HepG2 (cell line): ENCODE results near the gene COG8. TPM values are rescaled to one million over a fixed set of nuclear protein-coding genes. Genes with fewer than 3 reads are reported as not detected.

Experiments used
- ATAC-seq: fragments of 200-7000 bp; cut with Tn5 transposase; 3 replicates; pipeline ENCODE4 v1.9.1; 2020; ENCODE audit warnings: mild to moderate bottlenecking, moderate library complexity
- BruUV-seq: library from RNA; stranded (reverse); fragments of 400-500 nt; replicated peaks from 2 replicates; lab custom pipeline; 2021; lab: Mats Ljungman, UMichigan
- CTCF ChIA-PET: fragments of 300-600 bp; formaldehyde crosslinking; extraction: SDS; loops from one replicate; lab custom pipeline; 2021; ENCODE audit warnings: low total read pairs, inconsistent platforms, low intra/inter-chr PET ratio; lab: Yijun Ruan, JAX
- POLR2A ChIA-PET: fragments of 350-600 bp; sonication (Branson Sonifier 250); formaldehyde crosslinking; loops from one replicate; lab custom pipeline; 2020; ENCODE audit warnings: antibody characterized with exemption, inconsistent platforms; lab: Yijun Ruan, JAX
- DNase-seq: peaks from one replicate; pipeline ENCODE4 v3.0.0-alpha.2; 2015; ENCODE audit warnings: low spot score
- FAIRE-seq: peaks from 3 replicates; lab custom pipeline; 2011; peaks lifted over from hg19 to GRCh38; lab: Jason Lieb, UNC
- H2AFZ ChIP-seq: one replicate; pipeline ENCODE4 v1.6.1; 2011; ENCODE audit warnings: low read length, inconsistent platforms
- H3K27ac ChIP-seq: fragments of 300-600 bp; 3 replicates; pipeline ENCODE4 v1.8.0; 2011; ENCODE audit warnings: mixed run types, mild to moderate bottlenecking, mixed read lengths, low read length, inconsistent platforms; ENCODE audit not compliant: insufficient read depth; ENCODE audit errors: extremely low read length
- H3K27me3 ChIP-seq, 2 experiments: fragments of 200-600 bp in 1 of 2; 2 replicates in 1 of 2; 3 replicates in 1 of 2; pipeline versions ENCODE4 v1.6.0 to v1.8.0; 2011; ENCODE audit warnings: low read length in 2 of 2, mild to moderate bottlenecking in 2 of 2, moderate library complexity in 2 of 2, inconsistent platforms in 1 of 2; ENCODE audit not compliant: insufficient read depth in 2 of 2, control insufficient read depth in 1 of 2
- H3K36me3 ChIP-seq, 2 experiments: fragments of 200-600 bp in 1 of 2; replicated peaks in 1 of 2; 2 replicates in 1 of 2; 3 replicates in 1 of 2; pipeline versions ENCODE4 v1.5.1 to v1.8.0; 2011; ENCODE audit warnings: low read length in 2 of 2, inconsistent platforms in 1 of 2; ENCODE audit not compliant: insufficient read depth in 2 of 2, control insufficient read depth in 1 of 2
- H3K4me1 ChIP-seq: 2 replicates; pipeline ENCODE4 v1.5.1; 2012; ENCODE audit warnings: low read length, inconsistent platforms; ENCODE audit not compliant: insufficient read depth
- H3K4me2 ChIP-seq: 2 replicates; pipeline ENCODE4 v1.6.0; 2011; ENCODE audit warnings: low read depth, low read length, inconsistent platforms
- H3K4me3 ChIP-seq, 3 experiments: fragments of 200-600 bp in 1 of 3; sonication (generic), shearing (Covaris generic) in 1 of 3; replicated peaks in 1 of 3; 2 replicates each; pipeline ENCODE4 v1.5.1; 2011 to 2016; ENCODE audit warnings: low read length in 3 of 3, inconsistent platforms in 2 of 3, low read depth in 2 of 3, mild to moderate bottlenecking in 2 of 3, control low read depth in 1 of 3, mixed read lengths in 1 of 3; ENCODE audit not compliant: insufficient read depth in 1 of 3
- H3K79me2 ChIP-seq: one replicate; pipeline ENCODE4 v1.6.1; 2011; ENCODE audit warnings: low read length, inconsistent platforms; ENCODE audit not compliant: insufficient read depth
- H3K9ac ChIP-seq: 2 replicates; pipeline ENCODE4 v1.6.0; 2011; ENCODE audit warnings: mild to moderate bottlenecking, low read depth, low read length, inconsistent platforms; ENCODE audit not compliant: insufficient read depth
- H3K9me3 ChIP-seq: 2 replicates; pipeline ENCODE4 v1.5.1; 2012; ENCODE audit warnings: mild to moderate bottlenecking, low read length
- H4K20me1 ChIP-seq: 2 replicates; pipeline ENCODE4 v1.6.0; 2011; ENCODE audit warnings: inconsistent platforms, mild to moderate bottlenecking, low read length, moderate library complexity; ENCODE audit not compliant: insufficient read depth
- HCFC1 ChIP-seq: fragments of 150-350 bp; IDR thresholded peaks from 2 replicates; pipeline ENCODE4 v1.6.1; 2014; ENCODE audit warnings: low read depth, low read length
- HDAC6 ChIP-seq: fragments of 200-600 bp; sonication (generic); IDR thresholded peaks from 2 replicates; pipeline ENCODE4 v1.7.0; 2017; ENCODE audit warnings: mild to moderate bottlenecking, antibody characterized with exemption, low read length, low read depth
- HOXA3 ChIP-seq: sonication (generic); formaldehyde crosslinking; IDR thresholded peaks from 2 replicates; pipeline ENCODE4 v1.5.0; 2020; ENCODE audit warnings: missing genetic modification reagents
- PCBP2 ChIP-seq: fragments of 200-400 bp; formaldehyde crosslinking; optimal IDR thresholded peaks from 2 replicates; pipeline ENCODE3; 2018; ENCODE audit warnings: low read length, low read depth; ENCODE audit not compliant: poor library complexity, severe bottlenecking
- SNAI1 ChIP-seq: sonication (generic); formaldehyde crosslinking; IDR thresholded peaks from 2 replicates; pipeline ENCODE4 v1.5.0; 2020; ENCODE audit warnings: mild to moderate bottlenecking, missing genetic modification reagents, borderline replicate concordance
- TARDBP ChIP-seq: sonication (generic); formaldehyde crosslinking; IDR thresholded peaks from 2 replicates; pipeline ENCODE4 v1.8.0; 2022; ENCODE audit warnings: mild to moderate bottlenecking, missing genetic modification reagents
- ZNF256 ChIP-seq: sonication (generic); formaldehyde crosslinking; conservative IDR thresholded peaks from 2 replicates; pipeline ENCODE4 v1.4.0; 2020; ENCODE audit warnings: missing genetic modification reagents
- ZNF777 ChIP-seq: sonication (generic); formaldehyde crosslinking; IDR thresholded peaks from 2 replicates; pipeline ENCODE4 v1.4.0; 2020; ENCODE audit warnings: missing genetic modification reagents
- WGBS: methylation state at CpG from one replicate; pipeline ENCODE4 v1.1.6; 2017; ENCODE audit warnings: low lambda C conversion rate; 5-methylcytosine and 5-hydroxymethylcytosine counted together
- in situ Hi-C: cut with HindIII; loops from 2 replicates; pipeline ENCODE4 v1.10.0; 2017; ENCODE audit warnings: low pct_unique_long_range_greater_than_20kb; ENCODE audit not compliant: extremely low pct_ligation_motif_present
- intact Hi-C: fragments of 100-400 bp; cut with micrococcal nuclease; formaldehyde crosslinking; loops from one replicate; pipeline ENCODE4 v1.10.0; 2022; ENCODE audit not compliant: unreplicated experiment
- polyA plus RNA-seq, 8 experiments: library from polyadenylated mRNA; depleted of rRNA in 3 of 8; stranded (reverse) in 7 of 8; unstranded in 1 of 8; fragments of >200 nt; fragmentation: Illumina TruSeq in 4 of 8; extraction: Trizol in 4 of 8; gene quantifications; 2 replicates each; pipeline versions ENCODE4 v1.2.1 to v1.2.3, GENCODE V29; 2011 to 2016; ENCODE audit warnings: low read depth in 4 of 8, missing spikeins in 1 of 8, mixed read lengths in 1 of 8; ENCODE audit not compliant: insufficient read depth in 1 of 8
- total RNA-seq, 5 experiments: library from RNA; depleted of rRNA; stranded (reverse); fragments of >200 nt; fragmentation: Illumina TruSeq; extraction: Trizol; gene quantifications; 2 replicates each; pipeline ENCODE4 v1.2.3, GENCODE V29; 2016; ENCODE audit warnings: low read depth in 1 of 5
- TF ChIP-seq, protein P1 (sequence below): sonication (generic); formaldehyde crosslinking; IDR thresholded peaks from 2 replicates; pipeline ENCODE4 v1.5.0; 2020; ENCODE audit warnings: missing genetic modification reagents
- TF ChIP-seq, protein P2 (sequence below): sonication (generic); formaldehyde crosslinking; IDR thresholded peaks from 2 replicates; pipeline ENCODE4 v1.5.1; 2020; ENCODE audit warnings: missing genetic modification reagents, mild to moderate bottlenecking, borderline replicate concordance
- TF ChIP-seq, protein P3 (sequence below): sonication (generic); formaldehyde crosslinking; IDR thresholded peaks from 2 replicates; pipeline ENCODE4 v1.5.0; 2020; ENCODE audit warnings: mild to moderate bottlenecking, missing genetic modification reagents
- TF ChIP-seq, protein P4 (sequence below): sonication (generic); formaldehyde crosslinking; conservative IDR thresholded peaks from 2 replicates; pipeline ENCODE4 v1.4.0; 2020; ENCODE audit warnings: missing genetic modification reagents
- TF ChIP-seq, protein P5 (sequence below): sonication (generic); formaldehyde crosslinking; conservative IDR thresholded peaks from 2 replicates; pipeline ENCODE4 v1.4.0; 2020; ENCODE audit warnings: mild to moderate bottlenecking, missing genetic modification reagents, moderate library complexity

The COG8 gene
- total and polyA plus RNA-seq, 2 of the 13 experiments (the other 11 are each of a cell fraction or from before 2014, with no cell fraction given): 45.5 to 52.1 TPM

- CTCF ChIA-PET: no interaction called here
Measured at GRCh38 chr16:69302301-69302700, 37.1 kb downstream of the COG8 start.

More at GRCh38 chr16:69302301-69302700, 37.1 kb downstream of the COG8 start:
- BruUV-seq: no TSS peak
- ATAC-seq (no peak), DNase-seq (no peak), FAIRE-seq (no peak)
- TF ChIP-seq, protein P1, sequence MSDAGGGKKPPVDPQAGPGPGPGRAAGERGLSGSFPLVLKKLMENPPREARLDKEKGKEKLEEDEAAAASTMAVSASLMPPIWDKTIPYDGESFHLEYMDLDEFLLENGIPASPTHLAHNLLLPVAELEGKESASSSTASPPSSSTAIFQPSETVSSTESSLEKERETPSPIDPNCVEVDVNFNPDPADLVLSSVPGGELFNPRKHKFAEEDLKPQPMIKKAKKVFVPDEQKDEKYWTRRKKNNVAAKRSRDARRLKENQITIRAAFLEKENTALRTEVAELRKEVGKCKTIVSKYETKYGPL: no peak
- TF ChIP-seq, protein P2, sequence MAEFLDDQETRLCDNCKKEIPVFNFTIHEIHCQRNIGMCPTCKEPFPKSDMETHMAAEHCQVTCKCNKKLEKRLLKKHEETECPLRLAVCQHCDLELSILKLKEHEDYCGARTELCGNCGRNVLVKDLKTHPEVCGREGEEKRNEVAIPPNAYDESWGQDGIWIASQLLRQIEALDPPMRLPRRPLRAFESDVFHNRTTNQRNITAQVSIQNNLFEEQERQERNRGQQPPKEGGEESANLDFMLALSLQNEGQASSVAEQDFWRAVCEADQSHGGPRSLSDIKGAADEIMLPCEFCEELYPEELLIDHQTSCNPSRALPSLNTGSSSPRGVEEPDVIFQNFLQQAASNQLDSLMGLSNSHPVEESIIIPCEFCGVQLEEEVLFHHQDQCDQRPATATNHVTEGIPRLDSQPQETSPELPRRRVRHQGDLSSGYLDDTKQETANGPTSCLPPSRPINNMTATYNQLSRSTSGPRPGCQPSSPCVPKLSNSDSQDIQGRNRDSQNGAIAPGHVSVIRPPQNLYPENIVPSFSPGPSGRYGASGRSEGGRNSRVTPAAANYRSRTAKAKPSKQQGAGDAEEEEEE (CRISPR knock-in tag): no peak
- TF ChIP-seq, protein P3, sequence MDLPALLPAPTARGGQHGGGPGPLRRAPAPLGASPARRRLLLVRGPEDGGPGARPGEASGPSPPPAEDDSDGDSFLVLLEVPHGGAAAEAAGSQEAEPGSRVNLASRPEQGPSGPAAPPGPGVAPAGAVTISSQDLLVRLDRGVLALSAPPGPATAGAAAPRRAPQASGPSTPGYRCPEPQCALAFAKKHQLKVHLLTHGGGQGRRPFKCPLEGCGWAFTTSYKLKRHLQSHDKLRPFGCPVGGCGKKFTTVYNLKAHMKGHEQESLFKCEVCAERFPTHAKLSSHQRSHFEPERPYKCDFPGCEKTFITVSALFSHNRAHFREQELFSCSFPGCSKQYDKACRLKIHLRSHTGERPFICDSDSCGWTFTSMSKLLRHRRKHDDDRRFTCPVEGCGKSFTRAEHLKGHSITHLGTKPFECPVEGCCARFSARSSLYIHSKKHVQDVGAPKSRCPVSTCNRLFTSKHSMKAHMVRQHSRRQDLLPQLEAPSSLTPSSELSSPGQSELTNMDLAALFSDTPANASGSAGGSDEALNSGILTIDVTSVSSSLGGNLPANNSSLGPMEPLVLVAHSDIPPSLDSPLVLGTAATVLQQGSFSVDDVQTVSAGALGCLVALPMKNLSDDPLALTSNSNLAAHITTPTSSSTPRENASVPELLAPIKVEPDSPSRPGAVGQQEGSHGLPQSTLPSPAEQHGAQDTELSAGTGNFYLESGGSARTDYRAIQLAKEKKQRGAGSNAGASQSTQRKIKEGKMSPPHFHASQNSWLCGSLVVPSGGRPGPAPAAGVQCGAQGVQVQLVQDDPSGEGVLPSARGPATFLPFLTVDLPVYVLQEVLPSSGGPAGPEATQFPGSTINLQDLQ (CRISPR knock-in tag): no peak
- TF ChIP-seq PCBP2 (no peak), SNAI1 (no peak), ZNF256 (CRISPR knock-in tag) (no peak), HOXA3 (CRISPR knock-in tag) (no peak), ZNF777 (no peak), HCFC1 (no peak), TARDBP (no peak), HDAC6 (no peak)
- TF ChIP-seq, protein P4, sequence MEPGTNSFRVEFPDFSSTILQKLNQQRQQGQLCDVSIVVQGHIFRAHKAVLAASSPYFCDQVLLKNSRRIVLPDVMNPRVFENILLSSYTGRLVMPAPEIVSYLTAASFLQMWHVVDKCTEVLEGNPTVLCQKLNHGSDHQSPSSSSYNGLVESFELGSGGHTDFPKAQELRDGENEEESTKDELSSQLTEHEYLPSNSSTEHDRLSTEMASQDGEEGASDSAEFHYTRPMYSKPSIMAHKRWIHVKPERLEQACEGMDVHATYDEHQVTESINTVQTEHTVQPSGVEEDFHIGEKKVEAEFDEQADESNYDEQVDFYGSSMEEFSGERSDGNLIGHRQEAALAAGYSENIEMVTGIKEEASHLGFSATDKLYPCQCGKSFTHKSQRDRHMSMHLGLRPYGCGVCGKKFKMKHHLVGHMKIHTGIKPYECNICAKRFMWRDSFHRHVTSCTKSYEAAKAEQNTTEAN (CRISPR knock-in tag): no peak
- TF ChIP-seq, protein P5, sequence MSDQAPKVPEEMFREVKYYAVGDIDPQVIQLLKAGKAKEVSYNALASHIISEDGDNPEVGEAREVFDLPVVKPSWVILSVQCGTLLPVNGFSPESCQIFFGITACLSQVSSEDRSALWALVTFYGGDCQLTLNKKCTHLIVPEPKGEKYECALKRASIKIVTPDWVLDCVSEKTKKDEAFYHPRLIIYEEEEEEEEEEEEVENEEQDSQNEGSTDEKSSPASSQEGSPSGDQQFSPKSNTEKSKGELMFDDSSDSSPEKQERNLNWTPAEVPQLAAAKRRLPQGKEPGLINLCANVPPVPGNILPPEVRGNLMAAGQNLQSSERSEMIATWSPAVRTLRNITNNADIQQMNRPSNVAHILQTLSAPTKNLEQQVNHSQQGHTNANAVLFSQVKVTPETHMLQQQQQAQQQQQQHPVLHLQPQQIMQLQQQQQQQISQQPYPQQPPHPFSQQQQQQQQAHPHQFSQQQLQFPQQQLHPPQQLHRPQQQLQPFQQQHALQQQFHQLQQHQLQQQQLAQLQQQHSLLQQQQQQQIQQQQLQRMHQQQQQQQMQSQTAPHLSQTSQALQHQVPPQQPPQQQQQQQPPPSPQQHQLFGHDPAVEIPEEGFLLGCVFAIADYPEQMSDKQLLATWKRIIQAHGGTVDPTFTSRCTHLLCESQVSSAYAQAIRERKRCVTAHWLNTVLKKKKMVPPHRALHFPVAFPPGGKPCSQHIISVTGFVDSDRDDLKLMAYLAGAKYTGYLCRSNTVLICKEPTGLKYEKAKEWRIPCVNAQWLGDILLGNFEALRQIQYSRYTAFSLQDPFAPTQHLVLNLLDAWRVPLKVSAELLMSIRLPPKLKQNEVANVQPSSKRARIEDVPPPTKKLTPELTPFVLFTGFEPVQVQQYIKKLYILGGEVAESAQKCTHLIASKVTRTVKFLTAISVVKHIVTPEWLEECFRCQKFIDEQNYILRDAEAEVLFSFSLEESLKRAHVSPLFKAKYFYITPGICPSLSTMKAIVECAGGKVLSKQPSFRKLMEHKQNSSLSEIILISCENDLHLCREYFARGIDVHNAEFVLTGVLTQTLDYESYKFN (CRISPR knock-in tag): no peak
- H3K4me1 ChIP-seq: peaks cover 21% of the 10 kb centered on the region
- no peaks in the 10 kb centered on the region for H3K79me2 ChIP-seq
- H3K9me3 ChIP-seq: no peaks in the 10 kb centered on the region
- no peaks in the 10 kb centered on the region for H3K27me3 ChIP-seq
- H3K4me3 ChIP-seq: no peak overlapping the region
- peaks cover 13 to 30% of the 10 kb centered on the region in 2 experiments for H3K36me3 ChIP-seq
- no peak overlapping the region for H3K9ac ChIP-seq
- no peak overlapping the region for H3K27ac ChIP-seq
- no peak overlapping the region for H3K4me2 ChIP-seq
- in situ Hi-C loops (no loop called here), intact Hi-C loops (no loop called here)
- 98% methylated on average over 4 of the region's 4 CpGs for WGBS
- POLR2A ChIA-PET: no interaction called here
- H2AFZ ChIP-seq: no peak overlapping the region
- H4K20me1 ChIP-seq: no peaks in the 10 kb centered on the region
